Dendritic cell treated with granulocyte-macrophage colony-stimulating factor and Interleukin-4, amounts not matched to agents 40 ng/mL and 50 ng/mL, for 4 days (primary cell): Measurements from ENCODE around the gene GBA2.

Source experiments
- H3K27ac Mint-ChIP-seq: one replicate; pipeline ENCODE4 v1.8.0; 2022; ENCODE audit warnings: mild to moderate bottlenecking, mixed read lengths
- H3K27me3 Mint-ChIP-seq: one replicate; pipeline ENCODE4 v1.8.0; 2022; ENCODE audit warnings: mild to moderate bottlenecking, mixed read lengths
- H3K36me3 Mint-ChIP-seq: one replicate; pipeline ENCODE4 v1.8.0; 2022; ENCODE audit warnings: low read depth, mixed read lengths
- H3K4me1 Mint-ChIP-seq: one replicate; pipeline ENCODE4 v1.8.0; 2022; ENCODE audit warnings: low read depth, mixed read lengths
- H3K4me3 Mint-ChIP-seq: one replicate; pipeline ENCODE4 v1.8.0; 2022; ENCODE audit warnings: mild to moderate bottlenecking, moderate library complexity, mixed read lengths
- H3K9me3 Mint-ChIP-seq: one replicate; pipeline ENCODE4 v1.8.0; 2022; ENCODE audit warnings: mixed read lengths
- intact Hi-C: fragments of 100-400 bp; cut with micrococcal nuclease; formaldehyde crosslinking; loops from one replicate; pipeline ENCODE4 v1.15.0; 2022

Gene GBA2

GRCh38 chr9:35696520-35697215, 52.4 kb downstream of the GBA2 start:
- no peak overlapping the region for H3K4me3 Mint-ChIP-seq
- H3K9me3 Mint-ChIP-seq = no peaks in the 10 kb centered on the region
- H3K4me1 Mint-ChIP-seq = peaks cover 5% of the 10 kb centered on the region
- intact Hi-C loops = no loop called here
- no peaks in the 10 kb centered on the region for H3K36me3 Mint-ChIP-seq
- no peaks in the 10 kb centered on the region for H3K27me3 Mint-ChIP-seq
- H3K27ac Mint-ChIP-seq = no peak overlapping the region

GRCh38 chr9:35695943-35696401, 53.1 kb downstream of the GBA2 start:
- Mint-ChIP-seq H3K9me3 (no peaks in the 10 kb centered on the region), H3K4me3 (no peak overlapping the region), H3K36me3 (peaks cover under 1% of the 10 kb centered on the region), H3K27me3 (no peaks in the 10 kb centered on the region), H3K27ac (no peak overlapping the region), H3K4me1 (peaks cover 12% of the 10 kb centered on the region)
- intact Hi-C loops = no loop called here

DNA sequence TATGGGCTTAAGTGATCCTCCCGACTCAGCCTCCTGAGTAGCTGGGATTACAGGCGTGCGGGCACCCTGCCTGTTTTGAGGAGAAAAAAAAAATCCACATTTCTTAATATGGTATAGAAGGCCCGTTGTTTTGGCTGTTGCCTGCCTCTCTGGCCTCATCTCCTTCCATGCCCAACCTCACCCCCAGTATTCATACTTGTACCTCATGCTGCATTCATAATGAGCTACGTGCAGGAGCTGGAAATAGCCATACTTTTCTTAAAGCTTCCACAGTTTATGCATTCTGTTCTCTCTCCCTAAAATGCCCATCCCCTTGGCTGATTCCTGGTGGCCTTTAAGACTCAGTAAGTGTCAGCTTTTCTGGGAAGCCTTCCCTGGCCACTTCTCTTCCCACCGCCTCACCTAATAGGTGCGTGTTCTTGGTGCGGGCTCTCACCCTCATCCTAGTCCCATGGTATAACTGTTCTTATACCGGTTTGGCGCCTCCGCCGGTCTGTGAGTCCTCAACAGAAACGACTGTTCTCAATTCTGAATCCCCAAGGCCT, 57.2 kb downstream of the GBA2 start:
- no peak overlapping the region for H3K4me3 Mint-ChIP-seq
- peaks cover 18% of the 10 kb centered on the region for H3K27me3 Mint-ChIP-seq
- H3K36me3 Mint-ChIP-seq = peaks cover 7% of the 10 kb centered on the region
- peaks cover 37% of the 10 kb centered on the region for H3K4me1 Mint-ChIP-seq
- peak overlapping the region; percentile 83 for H3K27ac Mint-ChIP-seq
- H3K9me3 Mint-ChIP-seq = no peaks in the 10 kb centered on the region
- intact Hi-C loops = loop anchor here (5.0 kb wide), 1 partner anchor 45 kb away; no protein-coding TSS in a partner anchor

GRCh38 chr9:35691334-35691650, 57.7 kb downstream of the GBA2 start:
- peaks cover 7% of the 10 kb centered on the region for H3K36me3 Mint-ChIP-seq
- H3K4me3 Mint-ChIP-seq = peak overlapping the region; percentile 86
- peaks cover 37% of the 10 kb centered on the region for H3K4me1 Mint-ChIP-seq
- no peaks in the 10 kb centered on the region for H3K9me3 Mint-ChIP-seq
- H3K27me3 Mint-ChIP-seq = peaks cover 18% of the 10 kb centered on the region
- peak overlapping the region; percentile 83 for H3K27ac Mint-ChIP-seq
- intact Hi-C loops = loop anchor here (5.0 kb wide), 1 partner anchor 44 kb away; no protein-coding TSS in a partner anchor

GRCh38 chr9:35690614-35691333, 58.3 kb downstream of the GBA2 start:
- H3K36me3 Mint-ChIP-seq = peaks cover 7% of the 10 kb centered on the region
- peaks cover 18% of the 10 kb centered on the region for H3K27me3 Mint-ChIP-seq
- peak overlapping the region; percentile 86 for H3K4me3 Mint-ChIP-seq
- peak overlapping the region; percentile 83 for H3K27ac Mint-ChIP-seq
- intact Hi-C loops = loop anchor here (5.0 kb wide), 1 partner anchor 43 kb away; no protein-coding TSS in a partner anchor
- H3K4me1 Mint-ChIP-seq = peaks cover 37% of the 10 kb centered on the region
- no peaks in the 10 kb centered on the region for H3K9me3 Mint-ChIP-seq

- Mint-ChIP-seq H3K36me3 (peaks cover 11% of the 10 kb centered on the region), H3K27me3 (peaks cover 18% of the 10 kb centered on the region), H3K4me1 (peaks cover 37% of the 10 kb centered on the region), H3K27ac (peak overlapping the region; percentile 83), H3K9me3 (no peaks in the 10 kb centered on the region), H3K4me3 (peak overlapping the region; percentile 86)
- intact Hi-C loops = loop anchor here (5.0 kb wide), 1 partner anchor 43 kb away; no protein-coding TSS in a partner anchor
Measured at GRCh38 chr9:35690294-35690613, 58.8 kb downstream of the GBA2 start.

GRCh38 chr9:35689542-35690293, 59.3 kb downstream of the GBA2 start, which contains the start of gene TPM2:
Gene TPM2, minus strand, starts transcription at chr9:35689925. Its CDS starts 108 bp downstream, at chr9:35689817.
- intact Hi-C loops = loop anchor here (5.0 kb wide), 1 partner anchor 42 kb away; no protein-coding TSS in a partner anchor
- H3K4me3 Mint-ChIP-seq = peak within 1 kb of the TSS; percentile 86
- H3K9me3 Mint-ChIP-seq = no peaks in the 10 kb centered on the region
- H3K36me3 Mint-ChIP-seq = peaks cover 13% of the 10 kb centered on the region
- peaks cover 37% of the 10 kb centered on the region for H3K4me1 Mint-ChIP-seq
- H3K27ac Mint-ChIP-seq = peak within 1 kb of the TSS; percentile 83
- H3K27me3 Mint-ChIP-seq = peaks cover 18% of the 10 kb centered on the region

GRCh38 chr9:35688558-35689541, 60.2 kb downstream of the GBA2 start:
- H3K9me3 Mint-ChIP-seq = no peaks in the 10 kb centered on the region
- H3K27ac Mint-ChIP-seq = peak overlapping the region; percentile 12
- peaks cover 13% of the 10 kb centered on the region for H3K36me3 Mint-ChIP-seq
- peaks cover 18% of the 10 kb centered on the region for H3K27me3 Mint-ChIP-seq
- intact Hi-C loops = no loop called here
- peaks cover 37% of the 10 kb centered on the region for H3K4me1 Mint-ChIP-seq
- peak overlapping the region; percentile 42 for H3K4me3 Mint-ChIP-seq

- H3K27me3 Mint-ChIP-seq = peaks cover 19% of the 10 kb centered on the region
- intact Hi-C loops = no loop called here
Measured at GRCh38 chr9:35687972-35688557, 61.0 kb downstream of the GBA2 start.

DNA sequence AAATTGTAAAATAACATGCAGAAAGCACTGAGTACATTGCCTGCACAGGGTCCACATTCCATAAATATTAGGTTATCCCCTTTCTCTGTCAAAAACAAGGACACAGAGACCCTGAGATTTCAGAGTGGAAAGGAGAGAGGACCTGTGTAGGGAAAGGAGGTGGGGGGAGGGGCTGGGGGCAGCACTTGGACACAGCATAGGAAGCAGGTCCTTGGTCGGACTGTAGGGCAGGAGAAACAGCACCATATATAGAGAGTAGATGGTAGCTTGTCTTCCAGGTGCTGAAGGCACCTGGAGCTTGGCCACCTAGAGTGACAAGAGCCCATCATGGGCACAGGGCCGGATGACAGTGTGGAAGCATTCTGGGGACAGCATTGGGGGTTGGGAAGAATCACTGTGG, 61.7 kb downstream of the GBA2 start:
- no peak overlapping the region for H3K27ac Mint-ChIP-seq
- H3K27me3 Mint-ChIP-seq = peaks cover 24% of the 10 kb centered on the region
- H3K4me1 Mint-ChIP-seq = peaks cover 42% of the 10 kb centered on the region
- intact Hi-C loops = no loop called here
- no peaks in the 10 kb centered on the region for H3K9me3 Mint-ChIP-seq
- H3K4me3 Mint-ChIP-seq = no peak overlapping the region
- peaks cover 13% of the 10 kb centered on the region for H3K36me3 Mint-ChIP-seq

More at GRCh38 chr9:35687972-35688557, 61.0 kb downstream of the GBA2 start:
- Mint-ChIP-seq H3K4me3 (no peak overlapping the region), H3K27ac (no peak overlapping the region), H3K36me3 (peaks cover 13% of the 10 kb centered on the region), H3K9me3 (no peaks in the 10 kb centered on the region), H3K4me1 (peaks cover 37% of the 10 kb centered on the region)
